Gastrocnemius medialis (tissue), 4 donors: ENCODE results near the gene STOML3. TPM values are rescaled to one million over a fixed set of nuclear protein-coding genes. Genes with fewer than 3 reads are reported as not detected.

Experiments
- ATAC-seq, 2 donors: fragments of 150-250 bp; one replicate each; pipeline ENCODE4 v1.9.1; 2016
- DNase-seq, 2 donors: peaks; one replicate each; pipeline ENCODE4 v3.0.0-alpha.2; 2019
- H3K27ac ChIP-seq, 4 donors: fragments of 200-600 bp; sonication (generic); 1 replicate in 1 of 4; 2 replicates in 3 of 4; pipeline ENCODE4 v1.5.1; 2016 to 2018; ENCODE audit warnings: mild to moderate bottlenecking in 2 of 4, moderate library complexity in 1 of 4
- H3K27me3 ChIP-seq, 3 donors: fragments of 200-600 bp; sonication (generic) in 2 of 3; 1 replicate in 1 of 3; 2 replicates in 2 of 3; pipeline versions ENCODE4 v1.5.1 to v1.6.0; 2016 to 2019; ENCODE audit warnings: mild to moderate bottlenecking in 1 of 3, moderate library complexity in 1 of 3
- H3K36me3 ChIP-seq, 2 donors: fragments of 200-600 bp; sonication (generic) in 1 of 2; one replicate each; pipeline ENCODE4 v1.5.1; 2017 to 2018
- H3K4me1 ChIP-seq, 2 donors: fragments of 200-600 bp; sonication (generic) in 1 of 2; one replicate each; pipeline ENCODE4 v1.5.1; 2016 to 2017; ENCODE audit warnings: mild to moderate bottlenecking in 2 of 2
- H3K4me3 ChIP-seq, 4 donors: fragments of 200-600 bp; sonication (generic) in 3 of 4; 1 replicate in 1 of 4; 2 replicates in 3 of 4; pipeline ENCODE4 v1.5.1; 2016 to 2019; ENCODE audit warnings: mild to moderate bottlenecking in 2 of 4
- H3K9me3 ChIP-seq, 3 donors: fragments of 200-600 bp; sonication (generic) in 2 of 3; 1 replicate in 1 of 3; 2 replicates in 2 of 3; pipeline ENCODE4 v1.5.1; 2016 to 2019
- POLR2A ChIP-seq, 2 donors: fragments of 450-650 bp; IDR thresholded peaks; one replicate each; pipeline ENCODE4 v1.6.1; 2017; ENCODE audit warnings: antibody characterized with exemption in 2 of 2, mild to moderate bottlenecking in 2 of 2, moderate library complexity in 2 of 2
- in situ Hi-C, 4 donors: fragments of 200-750 bp; cut with MboI; loops; one replicate each; pipeline versions ENCODE4 v1.15.0 to v1.8.0; 2017; ENCODE audit warnings: low sequenced_read_pairs in 4 of 4
- intact Hi-C: fragments of 100-400 bp; cut with DNase I; formaldehyde crosslinking; loops from one replicate; pipeline ENCODE4 v1.15.1; 2023; ENCODE audit warnings: low total_unique reads
- total RNA-seq, 4 donors: library from RNA; depleted of rRNA; stranded (reverse); fragments of >200 nt; gene quantifications; one replicate each; pipeline versions ENCODE4 v1.1.0 to v1.2.3, GENCODE V29; 2016
- TF ChIP-seq, protein P1 (sequence below), 5 experiments: fragments of 450-650 bp in 3 of 5; fragments of 200-600 bp in 2 of 5; sonication (generic) in 2 of 5; IDR thresholded peaks in 4 of 5; conservative IDR thresholded peaks in 1 of 5; 1 replicate in 4 of 5; 2 replicates in 1 of 5; pipeline ENCODE4 v1.5.1; 2016 to 2019; ENCODE audit warnings: antibody characterized with exemption in 5 of 5, mild to moderate bottlenecking in 3 of 5, moderate library complexity in 3 of 5

STOML3 gene
- total RNA-seq, 4 donors from 2014 or later: not detected

GRCh38 chr13:38981096-38981495 lies 9.5 kb downstream of the STOML3 start:
- H3K4me3 ChIP-seq: no peak overlapping the region
- H3K9me3 ChIP-seq: no peaks in the 10 kb centered on the region
- no peaks in the 10 kb centered on the region for H3K27me3 ChIP-seq
- H3K36me3 ChIP-seq: no peaks in the 10 kb centered on the region
- DNase-seq (no peak), ATAC-seq (no peak)
- no peak overlapping the region for H3K27ac ChIP-seq
- TF ChIP-seq, protein P1, sequence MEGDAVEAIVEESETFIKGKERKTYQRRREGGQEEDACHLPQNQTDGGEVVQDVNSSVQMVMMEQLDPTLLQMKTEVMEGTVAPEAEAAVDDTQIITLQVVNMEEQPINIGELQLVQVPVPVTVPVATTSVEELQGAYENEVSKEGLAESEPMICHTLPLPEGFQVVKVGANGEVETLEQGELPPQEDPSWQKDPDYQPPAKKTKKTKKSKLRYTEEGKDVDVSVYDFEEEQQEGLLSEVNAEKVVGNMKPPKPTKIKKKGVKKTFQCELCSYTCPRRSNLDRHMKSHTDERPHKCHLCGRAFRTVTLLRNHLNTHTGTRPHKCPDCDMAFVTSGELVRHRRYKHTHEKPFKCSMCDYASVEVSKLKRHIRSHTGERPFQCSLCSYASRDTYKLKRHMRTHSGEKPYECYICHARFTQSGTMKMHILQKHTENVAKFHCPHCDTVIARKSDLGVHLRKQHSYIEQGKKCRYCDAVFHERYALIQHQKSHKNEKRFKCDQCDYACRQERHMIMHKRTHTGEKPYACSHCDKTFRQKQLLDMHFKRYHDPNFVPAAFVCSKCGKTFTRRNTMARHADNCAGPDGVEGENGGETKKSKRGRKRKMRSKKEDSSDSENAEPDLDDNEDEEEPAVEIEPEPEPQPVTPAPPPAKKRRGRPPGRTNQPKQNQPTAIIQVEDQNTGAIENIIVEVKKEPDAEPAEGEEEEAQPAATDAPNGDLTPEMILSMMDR (IDR thresholded peaks at IDR 0.05 in 4 of 5, conservative IDR thresholded peaks at IDR 0.05 in 1 of 5): no peak
- no peak for TF ChIP-seq POLR2A (IDR thresholded peaks at IDR 0.05)
- H3K4me1 ChIP-seq: no peaks in the 10 kb centered on the region
- in situ Hi-C loops (no loop called here), intact Hi-C loops (no loop called here)

DNA sequence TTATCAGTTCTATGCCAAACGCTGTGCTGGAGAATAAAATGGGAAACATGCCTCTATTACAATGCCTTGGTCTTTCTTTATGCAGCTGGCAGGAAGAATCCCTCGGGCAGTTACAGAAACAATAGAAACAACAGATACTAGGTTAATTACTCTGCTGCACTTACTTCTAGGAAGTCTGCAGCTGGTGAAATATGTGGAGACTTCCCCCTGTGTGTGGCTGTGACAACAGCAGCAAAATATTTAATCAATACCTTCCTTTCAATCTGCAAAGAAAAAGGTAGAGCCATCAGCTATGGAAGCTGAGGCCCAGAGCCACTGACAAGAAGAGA lies 9.9 kb downstream of the STOML3 start:
- H3K4me3 ChIP-seq: no peak overlapping the region
- in situ Hi-C loops (no loop called here), intact Hi-C loops (no loop called here)
- ATAC-seq: no peak
- no peak for DNase-seq
- no peak overlapping the region for H3K27ac ChIP-seq
- no peak for TF ChIP-seq POLR2A (IDR thresholded peaks at IDR 0.05)
- TF ChIP-seq, protein P1 (IDR thresholded peaks at IDR 0.05 in 4 of 5, conservative IDR thresholded peaks at IDR 0.05 in 1 of 5): no peak
- no peaks in the 10 kb centered on the region for H3K4me1 ChIP-seq
- H3K9me3 ChIP-seq: no peaks in the 10 kb centered on the region
- H3K27me3 ChIP-seq: no peaks in the 10 kb centered on the region
- no peaks in the 10 kb centered on the region for H3K36me3 ChIP-seq

- no peaks in the 10 kb centered on the region for H3K9me3 ChIP-seq
- H3K36me3 ChIP-seq: no peaks in the 10 kb centered on the region
- no peaks in the 10 kb centered on the region for H3K27me3 ChIP-seq
- H3K27ac ChIP-seq: no peak overlapping the region
- peak; percentile 16 to 24 for DNase-seq
- ATAC-seq: peak; percentile 39 to 85
- TF ChIP-seq, protein P1 (IDR thresholded peaks at IDR 0.05 in 4 of 5, conservative IDR thresholded peaks at IDR 0.05 in 1 of 5): no peak
- no peak for TF ChIP-seq POLR2A (IDR thresholded peaks at IDR 0.05)
- no peaks in the 10 kb centered on the region for H3K4me1 ChIP-seq
- no peak overlapping the region for H3K4me3 ChIP-seq
- in situ Hi-C loops: no loop called here
- intact Hi-C loops: no loop called here
These were observed 10.5 kb downstream of the STOML3 start for GRCh38 chr13:38979891-38980749.

DNA sequence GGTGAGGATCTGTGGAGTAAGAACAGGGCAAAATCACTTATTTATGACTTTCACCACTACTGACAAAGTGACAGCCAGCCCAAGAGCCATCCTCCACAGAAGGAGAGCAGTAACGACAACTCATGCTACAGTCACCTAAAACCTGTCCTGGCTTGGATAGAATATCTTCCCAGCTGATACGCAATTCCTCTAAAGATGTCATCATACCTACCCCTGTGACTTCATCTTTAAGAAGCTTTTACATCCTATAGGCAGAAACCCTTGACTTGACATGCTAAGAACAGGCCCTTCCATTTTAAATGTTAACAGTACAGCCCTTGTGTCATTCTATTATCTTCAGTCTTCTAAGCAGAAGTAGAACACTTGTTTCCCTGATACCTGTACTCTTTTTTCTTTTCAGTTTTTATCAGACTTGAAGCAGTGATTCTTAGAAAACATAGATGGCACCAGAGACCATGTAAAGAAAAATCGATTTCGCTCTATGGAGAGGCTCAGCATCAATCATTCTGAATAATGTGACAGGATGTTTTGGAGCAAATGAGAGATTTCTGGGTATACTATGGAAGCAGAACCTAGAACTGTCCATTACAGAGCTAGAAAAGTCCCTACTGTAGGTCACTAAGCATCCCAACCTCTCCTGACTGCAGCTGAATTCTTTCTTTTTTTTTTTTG lies 20.1 kb downstream of the STOML3 start:
- no peak for DNase-seq
- ATAC-seq: no peak
- no peak overlapping the region for H3K4me3 ChIP-seq
- no peaks in the 10 kb centered on the region for H3K27me3 ChIP-seq
- intact Hi-C loops: no loop called here
- H3K36me3 ChIP-seq: no peaks in the 10 kb centered on the region
- no peaks in the 10 kb centered on the region for H3K4me1 ChIP-seq
- in situ Hi-C loops: no loop called here
- no peak for TF ChIP-seq POLR2A (IDR thresholded peaks at IDR 0.05)
- TF ChIP-seq, protein P1 (IDR thresholded peaks at IDR 0.05 in 4 of 5, conservative IDR thresholded peaks at IDR 0.05 in 1 of 5): no peak
- H3K9me3 ChIP-seq: no peaks in the 10 kb centered on the region
- H3K27ac ChIP-seq: no peak overlapping the region
